NCI-H2196 treated with DMSO at 0.1 percent for 48 hours (cell line): ENCODE results near the gene ZBTB20.

Experiments
- DNase-seq: peaks from one replicate; lab custom pipeline; 2025; ENCODE audit not compliant: unreplicated experiment; lab: John Stamatoyannopoulos, UW

ZBTB20 gene

DNA sequence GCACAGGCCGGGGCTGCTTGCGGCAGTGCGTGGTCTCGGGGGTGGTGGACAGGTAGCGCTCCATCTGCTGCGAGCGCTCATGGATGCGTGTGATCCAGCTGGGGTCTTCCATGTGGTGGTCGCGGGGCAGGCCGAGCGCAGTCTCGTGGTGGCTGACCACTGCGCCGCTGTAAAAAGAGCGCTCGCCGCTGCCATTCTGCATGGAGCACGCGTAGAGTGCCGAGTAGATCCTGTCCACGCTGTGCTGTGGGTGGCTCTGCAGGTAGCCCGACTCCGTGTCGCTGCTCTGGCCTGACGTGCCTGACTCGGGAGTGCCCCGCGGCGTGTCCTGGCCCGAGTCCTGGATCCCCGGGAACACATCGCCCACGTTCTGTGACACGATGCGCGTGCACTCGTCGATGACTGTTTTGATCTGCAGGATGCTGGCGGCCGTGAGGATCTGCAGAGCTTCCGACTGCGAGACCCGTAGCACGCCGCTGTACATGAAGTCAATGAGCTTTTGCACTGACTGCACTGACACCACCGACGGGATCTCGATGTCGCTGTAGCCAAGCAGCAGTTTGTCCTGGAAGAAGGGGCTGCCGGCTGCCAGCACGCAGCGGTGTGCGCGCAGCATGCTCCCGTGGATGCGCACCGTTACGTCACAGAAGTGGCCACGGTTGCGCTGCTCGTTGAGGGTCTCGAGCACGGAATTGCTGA lies 795.8 kb downstream of the ZBTB20 start:
- no peak for DNase-seq

DNA sequence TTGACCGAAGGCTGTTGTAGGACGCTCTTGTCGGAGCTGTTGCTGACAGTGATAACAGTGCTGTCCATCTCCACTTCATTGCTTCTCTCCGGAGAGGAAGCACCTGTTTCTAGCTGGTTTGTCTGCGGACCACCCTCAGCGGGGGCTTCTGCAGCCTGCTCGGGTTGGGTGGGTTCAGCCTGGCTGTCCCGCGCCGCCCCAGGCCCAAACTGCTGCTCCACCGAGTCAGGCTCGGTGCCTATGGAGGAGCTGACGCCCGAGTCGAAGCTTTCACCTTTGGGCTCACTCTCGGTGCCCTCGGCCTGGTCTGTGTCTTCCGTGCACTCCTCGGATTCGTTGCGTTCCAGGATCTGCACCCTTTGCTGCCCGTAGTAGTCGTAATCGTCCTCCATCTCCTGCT lies 796.4 kb downstream of the ZBTB20 start:
- no peak for DNase-seq

DNA sequence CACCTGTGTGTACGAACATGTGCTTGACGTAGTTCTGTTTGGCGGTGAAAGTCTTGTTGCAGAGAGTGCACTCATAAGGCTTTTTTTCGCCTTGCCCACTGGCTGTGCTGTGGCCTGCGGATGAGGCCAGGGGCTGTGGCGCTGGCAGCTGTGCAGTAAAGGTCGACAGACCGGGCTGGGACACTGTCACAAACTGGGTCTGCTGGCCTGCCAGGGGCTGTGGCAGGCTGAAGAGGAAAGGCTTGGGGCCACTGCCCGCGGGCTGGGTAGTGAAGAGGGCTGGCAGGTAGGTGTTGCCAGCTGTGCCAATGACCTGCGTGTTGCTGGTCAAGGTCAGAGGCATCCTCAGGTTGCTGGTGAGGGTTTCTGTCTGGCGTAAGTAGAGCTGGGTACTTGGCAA lies 796.8 kb downstream of the ZBTB20 start:
- no peak for DNase-seq

DNA sequence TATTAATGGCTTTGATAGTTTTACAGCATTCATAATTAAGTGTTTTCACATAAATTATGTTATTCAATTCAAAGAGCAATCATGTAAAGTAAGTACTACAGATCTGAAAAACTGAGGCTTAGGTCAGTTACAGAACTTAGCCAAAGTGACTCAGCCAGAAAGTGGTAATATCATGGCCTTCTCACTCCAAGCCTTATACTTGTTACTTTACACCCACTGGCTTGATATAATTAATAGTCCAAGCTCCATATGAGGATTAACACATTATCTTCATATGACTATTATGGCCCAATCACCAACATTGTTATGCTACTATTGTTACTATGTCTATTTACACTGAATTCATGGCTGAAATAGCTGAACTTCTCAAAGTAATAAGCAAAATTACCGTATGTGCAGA lies 802.6 kb downstream of the ZBTB20 start:
- no peak for DNase-seq

DNA sequence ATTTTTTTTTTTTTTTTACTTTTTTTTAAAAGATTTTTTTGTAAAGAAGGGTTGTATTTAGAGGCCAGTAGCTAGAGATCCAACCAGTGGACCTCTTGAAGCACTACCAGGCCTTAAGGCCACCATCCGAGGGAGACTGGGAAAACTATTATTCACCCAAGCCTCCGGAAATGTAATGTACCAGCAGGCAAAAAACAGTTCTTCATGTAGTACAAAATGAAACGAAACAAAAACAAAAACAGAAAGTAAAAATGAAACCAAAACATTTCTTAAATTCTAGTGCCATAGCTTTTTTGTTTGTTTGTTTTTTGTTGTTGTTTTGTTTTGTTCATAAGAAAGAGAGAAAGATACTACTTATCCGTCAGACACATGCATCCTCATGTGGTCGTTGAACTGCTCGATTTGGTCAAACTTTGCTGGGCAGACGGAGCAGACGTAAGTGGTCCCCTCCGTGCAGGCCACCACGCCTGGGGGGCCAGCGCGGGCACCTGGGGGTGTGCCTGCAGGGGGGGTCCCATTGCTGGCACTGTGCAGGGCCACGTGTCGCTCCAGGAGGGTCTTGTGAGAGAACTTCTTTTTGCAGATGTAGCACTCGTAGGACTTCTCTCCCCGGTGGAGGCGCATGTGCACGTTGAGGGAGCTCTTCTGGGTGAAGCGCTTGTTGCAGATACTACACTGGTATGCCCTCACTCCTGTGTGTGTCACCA lies 808.3 kb downstream of the ZBTB20 start:
- no peak for DNase-seq

DNA sequence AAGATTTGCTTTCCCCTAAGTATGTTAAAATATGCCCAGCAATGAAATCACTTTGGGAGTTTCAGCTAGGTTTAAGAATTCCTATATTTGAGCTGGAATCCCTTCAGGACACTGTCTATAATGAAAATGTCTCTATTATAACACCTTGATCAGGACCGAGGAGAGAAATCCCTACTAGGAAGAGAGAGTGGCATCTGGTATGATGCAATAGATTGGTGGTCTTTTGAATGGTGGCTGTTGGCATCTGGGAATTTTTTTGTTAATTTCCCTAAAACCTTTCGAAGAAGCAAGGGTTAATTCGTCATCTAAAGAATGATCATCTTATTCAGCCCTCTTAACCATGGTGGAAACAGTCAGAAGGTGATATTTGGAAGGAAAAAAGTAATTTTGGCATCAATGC lies 810.2 kb downstream of the ZBTB20 start:
- DNase-seq, result no peak

DNA sequence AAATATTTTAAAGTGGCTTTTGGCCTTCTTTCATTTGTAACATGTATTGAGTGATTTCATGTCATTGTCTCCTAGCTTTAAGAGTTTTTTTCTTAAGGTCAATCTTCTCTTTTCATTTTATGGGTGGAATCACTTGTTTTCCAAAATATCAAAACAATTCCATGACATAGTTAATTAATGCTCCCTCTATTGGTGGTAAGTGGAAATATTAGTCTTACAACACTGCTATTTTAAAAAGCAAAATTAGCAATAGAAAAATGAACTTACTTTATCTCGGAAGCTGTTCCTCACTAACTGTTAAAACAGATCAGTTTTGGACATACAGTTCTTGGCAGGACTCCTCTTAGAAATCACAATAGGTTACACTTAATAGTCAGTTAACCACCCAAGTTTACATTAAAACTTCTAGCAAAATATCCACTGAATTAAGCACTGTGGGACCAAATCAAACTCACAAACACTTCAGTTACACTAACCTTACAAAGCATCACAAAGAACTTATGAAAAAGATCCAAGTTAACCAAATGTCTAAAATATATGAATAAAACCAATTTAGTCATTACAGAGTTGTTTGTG lies 810.9 kb downstream of the ZBTB20 start:
- no peak for DNase-seq

DNA sequence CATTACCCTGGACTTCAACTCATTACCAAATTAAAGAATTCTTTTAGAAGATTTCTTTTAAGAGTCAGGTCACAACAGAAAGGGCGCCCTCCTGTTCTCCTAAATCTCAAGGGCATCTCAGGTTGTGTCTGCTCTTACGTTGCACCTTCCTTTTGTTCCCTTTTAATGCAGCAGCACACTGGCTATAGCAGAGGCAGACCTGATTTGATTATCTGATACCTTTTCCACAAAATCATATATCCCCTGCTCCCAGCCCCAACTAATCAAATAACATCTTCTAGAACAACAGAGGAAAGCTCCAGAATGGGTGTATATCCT lies 813.2 kb downstream of the ZBTB20 start:
- no peak for DNase-seq

DNA sequence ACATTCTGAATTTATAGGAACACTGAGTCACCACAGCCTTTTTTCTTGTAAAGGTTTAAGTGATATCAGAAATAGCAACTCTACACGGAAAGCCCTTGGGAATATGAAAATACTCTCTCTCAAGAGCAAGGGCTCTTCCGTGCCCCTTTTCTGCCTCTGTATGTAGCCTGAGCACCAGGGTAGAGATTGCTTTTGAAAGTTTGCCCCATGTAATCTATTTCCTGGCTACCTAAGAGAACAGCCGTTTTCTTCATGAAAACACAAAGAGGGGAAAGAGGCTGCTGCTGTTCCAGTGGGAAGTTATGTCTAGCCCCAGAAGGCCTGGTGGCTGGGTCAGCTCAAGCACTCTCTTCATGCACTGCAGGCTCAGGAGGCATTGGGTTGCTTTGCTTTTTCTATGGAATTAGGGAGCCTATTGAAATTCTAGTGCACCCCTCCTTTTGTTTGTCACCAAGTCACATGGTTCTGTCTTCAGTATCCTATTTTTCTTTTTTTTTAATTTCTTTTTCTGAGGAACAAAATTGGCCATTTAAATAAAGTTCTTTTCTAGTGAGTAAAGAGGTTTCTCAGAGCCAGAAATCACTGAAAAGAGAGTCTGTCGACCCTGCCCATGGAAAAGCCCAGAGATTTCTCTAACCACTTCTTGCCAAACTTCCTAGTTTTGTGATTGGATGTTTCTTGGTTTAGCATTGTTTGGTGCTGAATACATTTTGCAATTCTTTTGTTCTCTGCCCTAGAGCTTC lies 813.7 kb downstream of the ZBTB20 start:
- DNase-seq, result no peak

DNA sequence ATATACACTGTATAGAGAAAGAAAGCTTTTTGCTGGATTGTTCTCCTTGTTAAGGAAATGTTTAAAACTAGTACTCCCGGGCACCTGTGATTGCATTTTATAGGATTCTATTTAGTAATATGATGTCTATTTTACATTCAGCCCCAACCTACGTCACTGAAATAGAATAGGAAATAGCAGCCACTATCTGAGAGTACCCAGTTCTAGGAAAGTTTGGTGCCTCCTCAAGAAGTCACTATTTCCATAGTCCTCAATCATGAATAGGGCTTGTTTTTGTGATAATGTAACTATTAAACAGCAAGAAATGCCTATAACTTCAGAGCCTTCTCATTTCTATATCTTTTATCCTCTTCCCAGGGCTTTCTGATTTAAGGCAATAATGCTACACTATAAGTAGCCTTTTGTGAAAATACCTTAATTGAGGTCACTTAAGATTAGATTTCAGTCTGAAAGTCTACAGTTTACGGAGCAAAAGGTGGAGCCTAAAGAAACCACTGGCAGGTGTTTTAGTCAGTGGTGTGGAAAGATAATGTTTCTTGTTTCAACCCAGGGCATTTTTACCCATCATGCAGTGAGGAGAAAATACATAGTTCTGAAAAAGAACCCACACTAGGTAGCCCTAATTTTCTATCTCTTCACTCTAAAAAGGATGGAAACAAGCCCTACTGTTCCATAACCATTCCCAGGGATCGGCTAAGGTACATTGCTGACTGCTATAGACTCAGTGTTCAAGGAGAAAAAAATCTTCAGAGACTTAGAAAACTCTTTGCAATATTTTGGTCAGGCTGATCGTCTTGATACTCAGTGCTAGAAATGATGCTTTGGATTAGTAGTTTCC lies 814.5 kb downstream of the ZBTB20 start:
- DNase-seq, result no peak

DNA sequence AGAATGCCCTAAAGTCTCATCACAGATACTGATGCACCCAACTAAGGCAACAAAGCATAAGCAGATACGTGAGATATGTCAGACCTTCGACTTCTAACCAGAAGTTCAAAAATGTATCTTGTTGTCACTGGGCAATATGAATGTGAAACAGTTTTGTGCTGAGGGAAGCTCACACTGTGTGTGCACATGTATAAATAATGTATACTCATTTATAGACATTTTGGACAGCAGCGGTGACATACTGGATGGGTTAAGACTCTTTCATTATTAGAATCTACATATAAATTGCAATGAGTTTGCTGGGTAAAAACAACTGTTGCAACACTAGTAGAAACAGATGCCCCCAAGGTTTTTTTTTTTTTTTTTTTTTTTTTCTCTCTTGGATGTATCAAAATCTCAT lies 815.4 kb downstream of the ZBTB20 start:
- DNase-seq, result no peak

DNA sequence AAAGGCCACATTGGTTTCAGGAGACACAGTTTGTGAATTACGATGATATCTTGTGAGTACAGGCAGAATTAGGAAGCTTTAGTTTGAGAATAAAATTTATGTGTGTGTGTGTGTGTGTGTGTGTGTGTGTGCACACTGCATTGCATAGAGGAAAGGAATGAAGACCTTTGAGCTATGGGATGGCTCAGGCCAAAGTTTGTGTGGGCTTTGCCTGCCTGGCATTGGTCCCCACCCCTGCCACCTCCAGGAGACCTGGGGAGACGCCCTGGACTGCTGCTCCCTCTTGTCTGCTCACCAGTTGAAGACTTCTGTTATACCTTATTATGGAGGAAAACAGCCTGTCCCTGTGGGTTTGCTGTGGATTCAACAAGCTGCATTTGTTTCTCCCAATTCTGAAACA lies 816.1 kb downstream of the ZBTB20 start:
- no peak for DNase-seq

DNA sequence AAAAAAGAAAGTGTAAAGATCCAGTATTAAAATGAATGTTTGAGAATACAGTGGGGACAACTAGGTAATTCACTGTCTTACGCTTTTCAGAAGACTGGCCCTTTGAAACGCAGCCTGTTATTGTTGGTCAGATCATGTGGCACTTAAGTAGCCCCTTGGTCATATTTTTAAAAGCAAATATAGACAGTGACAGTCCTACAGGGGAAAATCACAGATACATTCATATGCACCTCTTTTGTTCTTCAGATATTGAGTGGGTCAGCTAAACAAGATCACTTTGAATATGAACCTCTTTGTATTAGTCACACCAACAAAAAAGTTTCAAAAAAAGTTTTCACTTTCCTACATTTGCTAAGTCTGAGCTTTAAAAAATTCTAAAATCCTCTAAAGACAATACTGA lies 817.3 kb downstream of the ZBTB20 start:
- no peak for DNase-seq

DNA sequence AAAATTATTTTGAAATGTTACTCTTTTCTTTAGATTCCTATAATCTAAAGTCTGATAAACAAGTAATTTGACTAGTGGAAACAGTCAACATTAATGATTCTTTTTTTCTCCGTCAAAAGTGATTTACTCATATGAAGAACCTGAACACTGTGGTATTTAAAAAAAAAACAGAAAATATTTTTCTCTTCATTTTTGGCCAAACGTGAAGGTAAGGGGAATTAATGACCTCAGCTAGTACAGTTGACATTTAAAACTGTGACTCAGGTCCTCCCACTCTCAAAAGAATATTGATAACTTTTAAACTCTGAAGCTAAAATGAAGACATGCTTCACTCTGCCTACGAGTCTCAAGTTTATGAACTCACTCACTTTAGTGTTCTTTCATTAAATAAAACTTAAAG lies 818.7 kb downstream of the ZBTB20 start:
- DNase-seq, result no peak

DNA sequence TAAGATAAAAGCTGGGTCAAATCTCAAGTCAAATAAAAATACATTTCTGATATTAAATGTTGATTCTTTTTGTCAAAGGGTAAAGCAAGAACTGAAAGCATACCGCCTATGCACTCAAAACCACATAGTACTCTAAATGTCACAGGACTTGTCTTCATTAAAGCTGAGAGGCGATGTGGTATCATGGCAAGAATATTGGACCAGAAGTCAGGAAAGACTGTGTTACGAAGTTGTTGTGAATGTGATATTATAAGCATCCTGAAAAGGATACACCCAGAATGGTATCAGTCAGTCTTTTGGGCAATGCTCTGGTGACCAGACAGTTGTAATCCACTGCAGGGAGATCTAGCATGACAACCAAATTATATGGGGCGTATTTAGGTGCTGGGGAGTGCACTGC lies 819.4 kb downstream of the ZBTB20 start:
- no peak for DNase-seq

DNA sequence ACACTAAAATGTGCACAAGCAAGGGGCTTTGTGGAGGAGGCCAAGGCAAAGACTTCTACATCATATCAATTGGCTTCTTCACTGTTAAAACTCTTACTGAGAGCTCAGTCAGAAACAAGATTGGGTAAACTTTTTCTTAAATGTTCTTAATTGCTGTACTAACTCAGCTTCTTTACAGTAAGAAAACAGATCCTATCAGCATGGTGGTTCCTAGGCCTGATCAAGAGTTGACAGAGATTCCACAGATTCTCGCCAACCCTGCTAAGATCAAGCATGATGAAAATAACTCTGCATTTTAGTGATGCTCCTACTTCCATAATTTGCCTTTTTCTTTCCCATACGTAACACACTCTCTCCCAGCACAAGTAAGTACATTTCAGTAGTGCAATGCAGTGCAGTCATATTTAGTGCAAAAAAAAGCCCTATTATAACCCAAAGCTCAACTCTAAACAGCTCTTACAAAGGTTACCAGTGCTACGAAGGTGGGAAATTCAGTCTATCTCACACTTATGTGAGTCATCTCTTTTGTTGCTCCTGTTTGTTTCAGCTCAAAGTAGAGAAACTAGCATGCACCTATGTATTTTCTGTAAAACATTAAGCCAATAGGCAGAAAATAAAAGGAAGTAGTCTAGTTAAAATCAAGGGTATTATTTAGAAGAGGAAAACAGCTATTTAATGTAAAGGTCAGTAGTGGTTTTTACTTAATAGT lies 823.4 kb downstream of the ZBTB20 start:
- DNase-seq, result no peak

DNA sequence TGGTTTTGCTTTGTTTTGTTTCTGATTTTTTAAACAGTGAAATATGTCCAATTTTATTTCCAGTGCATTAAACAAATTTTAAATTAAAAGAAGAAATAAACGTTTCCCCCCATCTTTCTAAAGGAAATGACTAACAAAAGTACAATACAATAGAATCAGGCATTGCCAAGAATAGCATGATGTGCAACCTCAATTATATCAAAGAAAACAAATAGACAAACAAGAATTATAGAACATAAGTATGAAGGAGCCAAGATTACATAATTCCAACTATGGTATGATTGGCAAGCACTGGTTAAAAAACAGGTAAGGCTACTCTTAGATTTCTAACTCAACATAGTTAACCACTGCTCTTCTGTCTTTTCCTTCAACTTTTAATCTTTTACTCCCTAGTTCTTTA lies 826.8 kb downstream of the ZBTB20 start:
- DNase-seq, result no peak

DNA sequence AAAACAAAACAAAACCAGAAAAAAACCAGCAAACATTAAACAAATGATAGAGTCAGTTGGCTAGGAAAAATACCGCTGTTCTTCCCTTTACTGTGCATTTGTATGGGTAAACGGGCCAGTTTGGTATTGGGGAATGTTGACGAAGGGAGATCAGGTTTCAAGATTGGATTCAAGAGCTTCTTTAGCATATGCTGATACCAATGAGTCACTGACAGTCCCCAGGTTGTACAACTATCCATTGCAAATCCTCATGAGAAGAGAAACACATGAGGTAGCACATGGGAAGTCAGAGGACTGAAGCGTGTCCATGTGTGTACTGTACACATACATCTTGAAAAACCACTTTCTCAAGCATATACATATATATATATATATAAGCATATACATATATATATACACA lies 827.6 kb downstream of the ZBTB20 start:
- peak; percentile 93 for DNase-seq

DNA sequence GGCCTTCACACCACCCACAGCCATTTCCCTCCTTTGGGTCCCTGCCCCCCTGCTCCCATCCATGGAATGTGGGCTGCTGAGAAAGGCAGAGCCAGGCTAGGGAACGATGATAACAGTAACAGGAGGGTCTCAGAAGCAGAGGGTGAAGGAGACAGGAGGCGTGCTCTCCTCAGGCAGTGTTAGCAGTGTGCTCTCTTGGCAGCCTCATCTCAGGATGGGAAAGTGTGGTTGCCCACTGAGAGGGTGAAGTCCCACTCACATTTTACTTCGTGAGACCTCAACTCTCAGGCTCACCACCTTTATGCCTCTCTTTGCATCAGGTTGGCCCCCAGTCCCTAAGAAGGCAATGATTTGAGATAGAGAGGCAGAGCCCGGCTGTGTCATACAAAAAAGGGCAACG lies 828.8 kb downstream of the ZBTB20 start:
- no peak for DNase-seq

DNA sequence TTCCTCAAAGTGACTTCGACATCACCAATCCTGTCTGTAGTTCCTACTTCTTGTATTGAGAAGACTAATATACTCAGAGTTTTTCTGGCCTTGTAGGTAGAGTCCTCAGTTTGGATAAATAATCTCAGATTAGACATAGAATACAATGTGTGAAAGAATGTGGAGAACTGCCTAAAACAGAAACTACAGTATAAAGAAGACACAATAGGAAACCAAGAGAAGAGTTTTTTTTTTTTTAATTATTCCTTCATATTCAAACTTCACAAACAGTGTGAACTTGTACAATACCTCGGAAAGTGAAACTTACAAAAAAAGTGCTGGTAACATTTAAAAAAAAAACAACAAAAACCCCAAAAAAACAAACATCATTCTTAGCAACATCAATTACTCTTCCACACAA lies 832.8 kb downstream of the ZBTB20 start:
- DNase-seq, result no peak

DNA sequence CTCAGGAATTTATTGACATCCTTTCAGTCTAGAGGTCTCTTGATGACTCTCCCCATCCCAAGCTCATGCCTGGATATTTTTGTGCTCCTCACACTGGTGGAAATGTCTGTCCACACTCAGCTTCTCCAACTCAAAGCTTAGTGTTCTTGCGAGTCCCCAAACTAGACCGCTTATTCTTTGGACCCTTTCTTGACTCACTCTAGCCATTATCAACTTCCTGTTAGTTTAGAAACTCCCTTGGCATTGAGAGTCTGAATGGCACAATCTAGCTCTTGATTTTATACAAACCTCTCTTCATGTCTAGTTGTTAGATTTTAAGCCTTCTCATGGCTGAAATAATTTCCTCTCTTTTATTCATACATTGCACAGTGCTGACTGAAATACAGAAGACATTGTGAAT lies 833.7 kb downstream of the ZBTB20 start:
- no peak for DNase-seq
